IMR-90 (cell line): Measurements from ENCODE around the gene AHDC1.

Source experiments
- BHLHE40 ChIP-seq: fragments of 150-350 bp; IDR thresholded peaks from 2 replicates; pipeline ENCODE4 v1.6.1; 2016; ENCODE audit warnings: mild to moderate bottlenecking, low read depth, low read length
- CEBPB ChIP-seq: IDR thresholded peaks from 2 replicates; pipeline ENCODE4 v1.6.1; 2012; ENCODE audit warnings: low read depth, low read length, improper control_type of control experiment
- CHD1 ChIP-seq: IDR thresholded peaks from 2 replicates; pipeline ENCODE4 v1.6.1; 2012; ENCODE audit warnings: low read depth, low read length, improper control_type of control experiment
- FOS ChIP-seq: fragments of 150-350 bp; IDR thresholded peaks from 2 replicates; pipeline ENCODE4 v1.6.1; 2016; ENCODE audit warnings: low read depth, low read length
- MAFK ChIP-seq: IDR thresholded peaks from 2 replicates; pipeline ENCODE4 v1.6.1; 2012; ENCODE audit warnings: low read depth, low read length, improper control_type of control experiment
- MAZ ChIP-seq: IDR thresholded peaks from 2 replicates; pipeline ENCODE4 v1.6.1; 2012; ENCODE audit warnings: low read depth, mild to moderate bottlenecking, low read length, improper control_type of control experiment, moderate library complexity, borderline replicate concordance
- MXI1 ChIP-seq: IDR thresholded peaks from 2 replicates; pipeline ENCODE4 v1.6.1; 2012; ENCODE audit warnings: low read depth, mild to moderate bottlenecking, low read length, moderate library complexity, borderline replicate concordance
- NFE2L2 ChIP-seq: fragments of 150-350 bp; IDR thresholded peaks from 2 replicates; pipeline ENCODE4 v1.6.1; 2016; ENCODE audit warnings: low read depth, mild to moderate bottlenecking, low read length
- POLR2A ChIP-seq: IDR thresholded peaks from 2 replicates; pipeline ENCODE4 v1.6.1; 2012; ENCODE audit warnings: mild to moderate bottlenecking, low read depth, low read length
- RAD21 ChIP-seq: IDR thresholded peaks from 2 replicates; pipeline ENCODE4 v1.6.1; 2012; ENCODE audit warnings: low read length, improper control_type of control experiment
- RFX5 ChIP-seq: IDR thresholded peaks from 2 replicates; pipeline ENCODE4 v1.8.0; 2012; ENCODE audit warnings: low read depth, mild to moderate bottlenecking, low read length, moderate library complexity
- TF ChIP-seq, protein P1 (sequence below): conservative IDR thresholded peaks from 2 replicates; pipeline ENCODE4 v1.5.1; 2012; ENCODE audit warnings: mild to moderate bottlenecking, low read depth, low read length, improper control_type of control experiment
- TF ChIP-seq, protein P2 (sequence below): fragments of 150-350 bp; IDR thresholded peaks from 2 replicates; pipeline ENCODE4 v1.6.1; 2017; ENCODE audit warnings: mild to moderate bottlenecking, antibody characterized with exemption, low read length, low read depth

GRCh38 chr1:27554293-27554692 lies 49.7 kb downstream of the AHDC1 start:
- TF ChIP-seq, protein P1, sequence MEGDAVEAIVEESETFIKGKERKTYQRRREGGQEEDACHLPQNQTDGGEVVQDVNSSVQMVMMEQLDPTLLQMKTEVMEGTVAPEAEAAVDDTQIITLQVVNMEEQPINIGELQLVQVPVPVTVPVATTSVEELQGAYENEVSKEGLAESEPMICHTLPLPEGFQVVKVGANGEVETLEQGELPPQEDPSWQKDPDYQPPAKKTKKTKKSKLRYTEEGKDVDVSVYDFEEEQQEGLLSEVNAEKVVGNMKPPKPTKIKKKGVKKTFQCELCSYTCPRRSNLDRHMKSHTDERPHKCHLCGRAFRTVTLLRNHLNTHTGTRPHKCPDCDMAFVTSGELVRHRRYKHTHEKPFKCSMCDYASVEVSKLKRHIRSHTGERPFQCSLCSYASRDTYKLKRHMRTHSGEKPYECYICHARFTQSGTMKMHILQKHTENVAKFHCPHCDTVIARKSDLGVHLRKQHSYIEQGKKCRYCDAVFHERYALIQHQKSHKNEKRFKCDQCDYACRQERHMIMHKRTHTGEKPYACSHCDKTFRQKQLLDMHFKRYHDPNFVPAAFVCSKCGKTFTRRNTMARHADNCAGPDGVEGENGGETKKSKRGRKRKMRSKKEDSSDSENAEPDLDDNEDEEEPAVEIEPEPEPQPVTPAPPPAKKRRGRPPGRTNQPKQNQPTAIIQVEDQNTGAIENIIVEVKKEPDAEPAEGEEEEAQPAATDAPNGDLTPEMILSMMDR = no peak
- TF ChIP-seq RAD21 = no peak
- no peak for TF ChIP-seq FOS
- TF ChIP-seq, protein P2, sequence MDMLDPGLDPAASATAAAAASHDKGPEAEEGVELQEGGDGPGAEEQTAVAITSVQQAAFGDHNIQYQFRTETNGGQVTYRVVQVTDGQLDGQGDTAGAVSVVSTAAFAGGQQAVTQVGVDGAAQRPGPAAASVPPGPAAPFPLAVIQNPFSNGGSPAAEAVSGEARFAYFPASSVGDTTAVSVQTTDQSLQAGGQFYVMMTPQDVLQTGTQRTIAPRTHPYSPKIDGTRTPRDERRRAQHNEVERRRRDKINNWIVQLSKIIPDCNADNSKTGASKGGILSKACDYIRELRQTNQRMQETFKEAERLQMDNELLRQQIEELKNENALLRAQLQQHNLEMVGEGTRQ = no peak
- no peak for TF ChIP-seq CHD1
- no peak for TF ChIP-seq POLR2A
- no peak for TF ChIP-seq RFX5
- no peak for TF ChIP-seq MAFK
- no peak for TF ChIP-seq CEBPB
- TF ChIP-seq BHLHE40 = no peak
- TF ChIP-seq NFE2L2 = no peak
- no peak for TF ChIP-seq MAZ
- no peak for TF ChIP-seq MXI1
